H1 (cell line): ENCODE measurements around the gene CDK3.

Experiments
- ASH2L ChIP-seq: fragments of 200-600, 300-600 bp; sonication (generic); IDR thresholded peaks from one replicate; pipeline ENCODE4 v1.7.1; 2017; ENCODE audit warnings: low read length
- CBX8 ChIP-seq: fragments of 300-800, 300-1000 bp; sonication (generic); IDR thresholded peaks from 2 replicates; pipeline ENCODE4 v1.7.1; 2016; ENCODE audit warnings: low read depth, low read length, borderline replicate concordance
- POLR2A ChIP-seq, 2 experiments: IDR thresholded peaks; 1 replicate in 1 of 2; 2 replicates in 1 of 2; pipeline ENCODE4 v1.6.1; 2011; ENCODE audit warnings: low read depth in 2 of 2, low read length in 2 of 2, mild to moderate bottlenecking in 2 of 2; ENCODE audit errors: control extremely low read depth in 1 of 2
- RNF2 ChIP-seq: fragments of 200-900, 300-1000 bp; sonication (generic); IDR thresholded peaks from 2 replicates; pipeline ENCODE4 v1.7.1; 2016; ENCODE audit warnings: borderline replicate concordance, low read depth, mild to moderate bottlenecking, antibody characterized with exemption, low read length; ENCODE audit not compliant: poor library complexity, severe bottlenecking; ENCODE audit errors: missing control alignments
- RXRA ChIP-seq: IDR thresholded peaks from 2 replicates; pipeline ENCODE4 v1.6.1; 2011; ENCODE audit warnings: low read depth, mild to moderate bottlenecking, low read length, moderate library complexity; ENCODE audit not compliant: insufficient read depth
- SAP30 ChIP-seq: fragments of 300-600 bp; sonication (generic); IDR thresholded peaks from 2 replicates; pipeline ENCODE4 v1.7.1; 2012; ENCODE audit warnings: low read length, moderate library complexity, mild to moderate bottlenecking, inconsistent platforms; ENCODE audit not compliant: insufficient read depth, insufficient replicate concordance
- USF2 ChIP-seq: IDR thresholded peaks from 2 replicates; pipeline ENCODE4 v1.6.1; 2011; ENCODE audit warnings: low read length, improper control_type of control experiment

- TF ChIP-seq CBX8 (no peak), RNF2 (no peak), USF2 (no peak), POLR2A (IDR thresholded peaks at IDR 0.05; ENCODE audit: control extremely low read depth in 1 of 2, low read depth in 2 of 2, low read length in 2 of 2) (no peak), ASH2L (no peak), SAP30 (no peak), RXRA (no peak)
Observed at GRCh38 chr17:75987041-75987440, 13.6 kb upstream of the CDK3 start.
